HuH-7.5 (cell line): ENCODE results near the gene DUSP9.

Experiments
- DNase-seq: peaks from one replicate; pipeline ENCODE4 v3.0.0; 2011; ENCODE audit warnings: low spot score

Gene DUSP9

GRCh38 chrX:153637121-153638040 lies 9.6 kb upstream of the DUSP9 start:
- DNase-seq: no peak

GRCh38 chrX:153638041-153638371 lies 9.0 kb upstream of the DUSP9 start:
- no peak for DNase-seq

- DNase-seq: no peak
Measured at GRCh38 chrX:153638436-153639176, 8.4 kb upstream of the DUSP9 start.

- no peak for DNase-seq
Measured at GRCh38 chrX:153639177-153640044, 7.6 kb upstream of the DUSP9 start.

- no peak for DNase-seq
Measured at GRCh38 chrX:153640045-153640686, 6.8 kb upstream of the DUSP9 start.

GRCh38 chrX:153640736-153641575 lies 6.0 kb upstream of the DUSP9 start:
- DNase-seq: no peak

- DNase-seq: peak; percentile 71
Measured at GRCh38 chrX:153641627-153642026, 5.4 kb upstream of the DUSP9 start.

GRCh38 chrX:153642051-153642654 lies 4.8 kb upstream of the DUSP9 start:
- peak; percentile 57 for DNase-seq

- DNase-seq: no peak
Measured at GRCh38 chrX:153642655-153643430, 4.2 kb upstream of the DUSP9 start.

- no peak for DNase-seq
Measured at GRCh38 chrX:153643431-153644351, 3.3 kb upstream of the DUSP9 start.

- no peak for DNase-seq
Measured at GRCh38 chrX:153644356-153645125, 2.5 kb upstream of the DUSP9 start.

- DNase-seq: no peak
Measured at GRCh38 chrX:153645151-153645550, 1.9 kb upstream of the DUSP9 start.

GRCh38 chrX:153645921-153646488 lies 998 bp upstream of the DUSP9 start:
- no peak for DNase-seq

GRCh38 chrX:153647461-153648357 lies 706 bp downstream of the DUSP9 start:
- no peak for DNase-seq

- DNase-seq: no peak
Measured at GRCh38 chrX:153648358-153649177, 1.6 kb downstream of the DUSP9 start.
